ENCODE results near the gene NOXO1. TPM values are rescaled to one million over a fixed set of nuclear protein-coding genes. Genes with fewer than 3 reads are reported as not detected.

Gene NOXO1
- total RNA-seq, 6 donors from 2014 or later: 2.1 to 5.4 (median 5.0) TPM; not detected in 1

DNA sequence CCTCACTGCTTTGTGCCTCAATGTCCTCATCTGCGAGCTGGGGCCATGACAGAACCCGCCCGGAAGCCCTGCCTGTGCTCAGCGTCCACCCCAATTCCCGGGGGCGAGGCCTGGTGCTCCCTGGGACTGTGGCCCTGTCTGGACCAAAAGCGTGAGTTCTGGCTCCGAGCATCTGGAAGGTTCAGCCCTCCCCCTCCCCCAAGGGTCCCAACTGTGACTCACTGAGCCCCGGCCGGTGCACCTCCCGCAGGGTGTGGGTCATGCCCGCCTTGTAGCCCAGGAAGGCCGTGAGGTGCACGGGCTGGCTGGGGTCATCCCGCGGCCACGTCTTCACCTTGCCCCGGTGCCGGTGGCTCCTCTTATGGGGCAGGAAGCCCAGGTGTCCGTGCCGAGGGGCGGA, 27.5 kb downstream of the NOXO1 start:
- WGBS, 2 donors: 91 to 93% methylated on average over 13 to 21 of the region's 22 CpGs
- no peak overlapping the region for H3K27ac ChIP-seq
- no peaks in the 10 kb centered on the region for H3K36me3 ChIP-seq
- H3K4me3 ChIP-seq: no peak overlapping the region
- H3K27me3 ChIP-seq: no peaks in the 10 kb centered on the region
- H3K9me3 ChIP-seq: no peaks in the 10 kb centered on the region
- DNase-seq (peak in 1 of 2 donors; percentile 77), ATAC-seq (ENCODE audit: low FRiP score in 2 of 2) (peak in 1 of 2 donors; percentile 50)
- TF ChIP-seq CTCF (IDR thresholded peaks at IDR 0.05): no peak
- TF ChIP-seq EP300 (IDR thresholded peaks at IDR 0.05): no peak
- no peak for TF ChIP-seq POLR2A (IDR thresholded peaks at IDR 0.05)
- no peak for TF ChIP-seq POLR2AphosphoS5 (IDR thresholded peaks at IDR 0.05)
- H3K4me1 ChIP-seq: peaks cover 0 to 2% (median under 1%) of the 10 kb centered on the region in 4 donors

- no peak overlapping the region for H3K4me3 ChIP-seq
- no peak overlapping the region for H3K27ac ChIP-seq
- DNase-seq: no peak
- TF ChIP-seq POLR2AphosphoS5 (IDR thresholded peaks at IDR 0.05) (no peak), EP300 (IDR thresholded peaks at IDR 0.05) (no peak), POLR2A (IDR thresholded peaks at IDR 0.05) (no peak), CTCF (IDR thresholded peaks at IDR 0.05) (no peak)
- no peaks in the 10 kb centered on the region for H3K4me1 ChIP-seq
- 81 to 100% methylated on average over 2 to 19 of the region's 19 CpGs for WGBS, 2 donors
- no peaks in the 10 kb centered on the region for H3K9me3 ChIP-seq
- no peak for ATAC-seq (ENCODE audit: low FRiP score in 2 of 2)
- no peaks in the 10 kb centered on the region for H3K36me3 ChIP-seq
- H3K27me3 ChIP-seq: no peaks in the 10 kb centered on the region
These were observed 30.7 kb downstream of the NOXO1 start for GRCh38 chr16:1950559-1950958.

GRCh38 chr16:1950047-1950446, 31.2 kb downstream of the NOXO1 start:
- no peaks in the 10 kb centered on the region for H3K4me1 ChIP-seq
- DNase-seq: no peak
- no peak overlapping the region for H3K4me3 ChIP-seq
- no peak overlapping the region for H3K27ac ChIP-seq
- H3K36me3 ChIP-seq: no peaks in the 10 kb centered on the region
- no peak for TF ChIP-seq POLR2AphosphoS5 (IDR thresholded peaks at IDR 0.05)
- no peak for TF ChIP-seq POLR2A (IDR thresholded peaks at IDR 0.05)
- no peak for TF ChIP-seq EP300 (IDR thresholded peaks at IDR 0.05)
- no peak for TF ChIP-seq CTCF (IDR thresholded peaks at IDR 0.05)
- no peaks in the 10 kb centered on the region for H3K9me3 ChIP-seq
- WGBS, 2 donors: 65 to 69% methylated on average over 2 to 7 of the region's 7 CpGs
- no peak for ATAC-seq (ENCODE audit: low FRiP score in 2 of 2)
- H3K27me3 ChIP-seq: no peaks in the 10 kb centered on the region

GRCh38 chr16:1949507-1949906, 31.8 kb downstream of the NOXO1 start:
- ATAC-seq (ENCODE audit: low FRiP score in 2 of 2) (no peak), DNase-seq (no peak)
- Histone ChIP-seq H3K4me1 (no peaks in the 10 kb centered on the region), H3K27ac (no peak overlapping the region), H3K4me3 (no peak overlapping the region), H3K9me3 (no peaks in the 10 kb centered on the region), H3K27me3 (no peaks in the 10 kb centered on the region), H3K36me3 (no peaks in the 10 kb centered on the region)
- WGBS, 2 donors: 89% methylated on average over 10 to 11 of the region's 11 CpGs
- TF ChIP-seq CTCF (IDR thresholded peaks at IDR 0.05) (no peak), POLR2AphosphoS5 (IDR thresholded peaks at IDR 0.05) (no peak)

- no peak for ATAC-seq (ENCODE audit: low FRiP score in 2 of 2)
- 94% methylated on average over 3 to 9 of the region's 9 CpGs for WGBS, 2 donors
These were observed 33.9 kb downstream of the NOXO1 start for GRCh38 chr16:1947369-1947670.

More at GRCh38 chr16:1947369-1947670, 33.9 kb downstream of the NOXO1 start:
- no peak overlapping the region for H3K4me3 ChIP-seq
- DNase-seq: no peak
- H3K27ac ChIP-seq: no peak overlapping the region
- no peaks in the 10 kb centered on the region for H3K9me3 ChIP-seq
- peaks cover 3 to 15% (median 4%) of the 10 kb centered on the region in 4 donors for H3K4me1 ChIP-seq
- TF ChIP-seq POLR2AphosphoS5 (IDR thresholded peaks at IDR 0.05) (no peak), CTCF (IDR thresholded peaks at IDR 0.05) (no peak), EP300 (IDR thresholded peaks at IDR 0.05) (no peak), POLR2A (IDR thresholded peaks at IDR 0.05) (no peak)
- H3K27me3 ChIP-seq: no peaks in the 10 kb centered on the region
- H3K36me3 ChIP-seq: no peaks in the 10 kb centered on the region

Data from upper lobe of left lung (tissue), 6 donors.